ENCODE results near the gene KIF19. TPM values are rescaled to one million over a fixed set of nuclear protein-coding genes. Genes with fewer than 3 reads are reported as not detected.

The KIF19 gene
- total and polyA plus RNA-seq, 10 of the 15 experiments (the other 5 are each of a cell fraction or from before 2014, with no cell fraction given), result 0.06 to 0.07 TPM; not detected in 8

- no peak overlapping the region for H3K9ac ChIP-seq (ENCODE audit: control insufficient read depth, insufficient read depth, low read length)
- CTCF ChIA-PET, result no interaction called here
- no TSS peak for BruUV-seq (replicated peaks)
- H3K27me3 ChIP-seq (replicated peaks in 1 of 2; ENCODE audit: control insufficient read depth in 2 of 2, insufficient read depth in 2 of 2, low read length in 1 of 2), result no peaks in the 10 kb centered on the region; a peak in 2 of 4 replicates
- intact Hi-C loops (cut with micrococcal nuclease; ENCODE audit: unreplicated experiment), result no loop called here
- H3K27ac ChIP-seq (ENCODE audit: control insufficient read depth, insufficient read depth), result no peak overlapping the region
- H3K36me3 ChIP-seq (ENCODE audit: control insufficient read depth in 2 of 2, insufficient read depth in 2 of 2, low read length in 1 of 2), result no peaks in the 10 kb centered on the region
- DNase-seq (ENCODE audit: low read depth, low spot score), result no peak
- no peaks in the 10 kb centered on the region for H3K9me3 ChIP-seq (replicated peaks; ENCODE audit: control insufficient read depth, insufficient read depth, low read length)
- RAD21 ChIA-PET (ENCODE audit: unreplicated experiment), result no interaction called here
- in situ Hi-C loops (cut with MboI), result no loop called here
- WGBS (ENCODE audit: insufficient coverage, insufficient replicate concordance, low lambda C conversion rate, missing lambda C conversion rate), result 44% methylated on average over 13 of the region's 13 CpGs
- SMC1A ChIA-PET (ENCODE audit: uncharacterized antibody, unreplicated experiment), result no interaction called here
- FAIRE-seq, result no peak
- H2AFZ ChIP-seq (ENCODE audit: control insufficient read depth, low read depth, low read length), result no peak overlapping the region
- no peaks in the 10 kb centered on the region for H4K20me1 ChIP-seq (ENCODE audit: control insufficient read depth, insufficient read depth)
- POLR2A ChIA-PET, result interaction anchor here (0.5 kb wide), 1 partner anchor 1208 kb away, joined by 5 read pairs; no protein-coding TSS in a partner anchor
- no peak overlapping the region for H3K4me2 ChIP-seq (ENCODE audit: control insufficient read depth, insufficient read depth)
- H3K79me2 ChIP-seq (ENCODE audit: control insufficient read depth, insufficient read depth, low read length), result no peaks in the 10 kb centered on the region
- no peak overlapping the region for H3K4me3 ChIP-seq
- 0 out of 2 replicates have a peak, but pooled peaks have one; percentile 19 for TF ChIP-seq IKZF1 (conservative IDR thresholded peaks at IDR 0.05)
- TF ChIP-seq HDAC2 (IDR thresholded peaks at IDR 0.05), result no peak
- 0 out of 2 replicates have a peak, but pooled peaks have one; percentile 13 for TF ChIP-seq NR2F1 (conservative IDR thresholded peaks at IDR 0.05)
- no peaks in the 10 kb centered on the region for H3K4me1 ChIP-seq (ENCODE audit: control insufficient read depth, insufficient read depth, low read length)
- peak; percentile 65 for ATAC-seq
Observed at GRCh38 chr17:74340470-74341023, 14.5 kb downstream of the KIF19 start.

- Histone ChIP-seq H3K27ac (ENCODE audit: control insufficient read depth, insufficient read depth) (no peak overlapping the region), H3K9ac (ENCODE audit: control insufficient read depth, insufficient read depth, low read length) (no peak overlapping the region), H3K9me3 (replicated peaks; ENCODE audit: control insufficient read depth, insufficient read depth, low read length) (no peaks in the 10 kb centered on the region), H3K4me1 (ENCODE audit: control insufficient read depth, insufficient read depth, low read length) (no peaks in the 10 kb centered on the region), H2AFZ (ENCODE audit: control insufficient read depth, low read depth, low read length) (no peak overlapping the region), H3K4me3 (no peak overlapping the region), H3K36me3 (ENCODE audit: control insufficient read depth in 2 of 2, insufficient read depth in 2 of 2, low read length in 1 of 2) (no peaks in the 10 kb centered on the region), H3K4me2 (ENCODE audit: control insufficient read depth, insufficient read depth) (no peak overlapping the region), H4K20me1 (ENCODE audit: control insufficient read depth, insufficient read depth) (no peaks in the 10 kb centered on the region), H3K79me2 (ENCODE audit: control insufficient read depth, insufficient read depth, low read length) (no peaks in the 10 kb centered on the region), H3K27me3 (replicated peaks in 1 of 2; ENCODE audit: control insufficient read depth in 2 of 2, insufficient read depth in 2 of 2, low read length in 1 of 2) (no peaks in the 10 kb centered on the region; a peak in 2 of 4 replicates)
- in situ Hi-C loops (cut with MboI) (no loop called here), intact Hi-C loops (cut with micrococcal nuclease; ENCODE audit: unreplicated experiment) (no loop called here)
- SMC1A ChIA-PET (ENCODE audit: uncharacterized antibody, unreplicated experiment), result no interaction called here
- CTCF ChIA-PET, result interaction anchor here (0.8 to 1.2 kb wide), 2 partner anchors 10 to 26 kb away, joined by 3 read pairs; no protein-coding TSS in a partner anchor
- RAD21 ChIA-PET (ENCODE audit: unreplicated experiment), result no interaction called here
- 24% methylated on average over 10 of the region's 10 CpGs for WGBS (ENCODE audit: insufficient coverage, insufficient replicate concordance, low lambda C conversion rate, missing lambda C conversion rate)
- DNase-seq (ENCODE audit: low read depth, low spot score), result no peak
- POLR2A ChIA-PET, result no interaction called here
- no peak for ATAC-seq
- BruUV-seq (replicated peaks), result no TSS peak
- no peak for FAIRE-seq
- TF ChIP-seq IRF4 (IDR thresholded peaks at IDR 0.05; ENCODE audit: low read depth, low read length) (no peak), BRCA1 (IDR thresholded peaks at IDR 0.05; ENCODE audit: low read depth, low read length) (no peak), CTCF (IDR thresholded peaks at IDR 0.05 in 2 of 3, conservative IDR thresholded peaks at IDR 0.05 in 1 of 3; ENCODE audit: control insufficient read depth in 2 of 3, extremely low read depth in 1 of 3, insufficient read depth in 1 of 3, low read depth in 3 of 3, low read length in 3 of 3) (no peak), ZNF622 (IDR thresholded peaks at IDR 0.05) (no peak), KAT2A (conservative IDR thresholded peaks at IDR 0.05; ENCODE audit: control insufficient read depth, low read depth, low read length) (no peak), POLR2A (IDR thresholded peaks at IDR 0.05; ENCODE audit: low read depth, low read length) (no peak), BACH1 (IDR thresholded peaks at IDR 0.05; ENCODE audit: borderline replicate concordance) (no peak), JUND (IDR thresholded peaks at IDR 0.05; ENCODE audit: low read depth, low read length) (no peak), WRNIP1 (IDR thresholded peaks at IDR 0.05; ENCODE audit: borderline replicate concordance, low read depth, low read length) (no peak), SRF (IDR thresholded peaks at IDR 0.05; ENCODE audit: low read depth in 2 of 2, low read length in 2 of 2) (no peak), RB1 (IDR thresholded peaks at IDR 0.05; ENCODE audit: borderline replicate concordance) (no peak), JUNB (IDR thresholded peaks at IDR 0.05) (no peak), SMAD1 (IDR thresholded peaks at IDR 0.05; ENCODE audit: low read depth, partially characterized antibody) (no peak), ZZZ3 (IDR thresholded peaks at IDR 0.05; ENCODE audit: control insufficient read depth, insufficient read length, low read depth) (no peak), CBX5 (IDR thresholded peaks at IDR 0.05; ENCODE audit: low read depth) (no peak), TARDBP (IDR thresholded peaks at IDR 0.05; ENCODE audit: borderline replicate concordance) (no peak), MTA3 (IDR thresholded peaks at IDR 0.05; ENCODE audit: borderline replicate concordance, low read length) (no peak)
Observed at GRCh38 chr17:74342224-74342623, 16.2 kb downstream of the KIF19 start.
